GM12801 (cell line): ENCODE measurements around the gene MLST8.

Experiments
- TF ChIP-seq, protein P1 (sequence below): IDR thresholded peaks from one replicate; pipeline ENCODE4 v1.5.1; 2011; ENCODE audit warnings: control low read depth; ENCODE audit not compliant: insufficient read length; ENCODE audit errors: extremely low read depth

Gene MLST8

DNA sequence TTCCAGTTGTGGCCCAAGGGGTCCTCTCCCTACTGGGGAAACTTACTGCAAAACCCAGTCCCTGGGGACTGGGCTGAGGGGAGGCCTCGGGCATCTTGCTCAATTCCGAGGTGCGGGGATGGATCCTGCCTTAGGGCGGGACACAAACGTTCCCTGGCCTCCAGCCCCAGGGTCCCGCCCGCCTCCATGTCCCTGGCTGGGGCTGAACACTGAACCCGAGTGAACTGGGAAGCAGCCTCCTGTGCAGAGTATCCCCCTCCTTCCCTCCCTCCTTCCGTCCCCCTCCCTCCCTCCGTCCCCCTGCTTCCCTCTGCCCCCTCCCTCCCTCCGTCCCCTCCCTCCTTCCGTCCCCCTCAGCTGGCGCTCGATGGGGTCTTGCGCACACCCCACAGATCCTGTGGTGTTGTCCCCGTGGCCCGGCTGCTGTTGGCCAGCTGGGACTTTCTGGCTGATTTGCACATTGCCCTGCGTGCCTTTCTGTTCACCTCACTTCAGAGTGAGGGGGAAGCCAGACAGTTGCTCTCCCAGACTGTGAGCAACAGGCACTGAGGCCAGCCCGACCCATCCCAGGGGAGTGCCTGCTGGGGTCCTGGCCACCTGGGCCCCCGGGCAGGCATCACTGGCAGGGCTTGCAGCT is 44.2 kb upstream of the MLST8 start:
- TF ChIP-seq, protein P1, sequence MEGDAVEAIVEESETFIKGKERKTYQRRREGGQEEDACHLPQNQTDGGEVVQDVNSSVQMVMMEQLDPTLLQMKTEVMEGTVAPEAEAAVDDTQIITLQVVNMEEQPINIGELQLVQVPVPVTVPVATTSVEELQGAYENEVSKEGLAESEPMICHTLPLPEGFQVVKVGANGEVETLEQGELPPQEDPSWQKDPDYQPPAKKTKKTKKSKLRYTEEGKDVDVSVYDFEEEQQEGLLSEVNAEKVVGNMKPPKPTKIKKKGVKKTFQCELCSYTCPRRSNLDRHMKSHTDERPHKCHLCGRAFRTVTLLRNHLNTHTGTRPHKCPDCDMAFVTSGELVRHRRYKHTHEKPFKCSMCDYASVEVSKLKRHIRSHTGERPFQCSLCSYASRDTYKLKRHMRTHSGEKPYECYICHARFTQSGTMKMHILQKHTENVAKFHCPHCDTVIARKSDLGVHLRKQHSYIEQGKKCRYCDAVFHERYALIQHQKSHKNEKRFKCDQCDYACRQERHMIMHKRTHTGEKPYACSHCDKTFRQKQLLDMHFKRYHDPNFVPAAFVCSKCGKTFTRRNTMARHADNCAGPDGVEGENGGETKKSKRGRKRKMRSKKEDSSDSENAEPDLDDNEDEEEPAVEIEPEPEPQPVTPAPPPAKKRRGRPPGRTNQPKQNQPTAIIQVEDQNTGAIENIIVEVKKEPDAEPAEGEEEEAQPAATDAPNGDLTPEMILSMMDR: no peak

DNA sequence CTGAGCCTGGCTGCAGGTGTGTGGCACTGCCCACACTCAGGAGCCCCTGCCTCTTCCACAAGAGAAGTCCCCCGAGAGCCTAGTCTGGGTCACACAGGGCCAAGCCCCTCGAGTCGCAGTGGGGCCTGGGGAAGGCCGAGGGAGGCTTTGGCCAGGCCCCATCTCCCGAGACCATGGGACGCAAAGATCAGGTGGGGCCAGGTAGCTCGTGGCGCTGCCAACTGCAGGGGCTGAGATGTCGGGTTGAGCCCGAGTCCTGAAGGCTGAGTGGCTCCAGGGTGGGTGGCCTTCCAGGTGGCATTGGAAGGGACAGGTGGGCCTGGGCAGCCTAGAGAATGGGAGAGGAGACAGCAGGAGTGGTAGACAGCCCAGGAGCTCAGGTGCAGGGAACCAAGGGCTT is 43.3 kb upstream of the MLST8 start:
- TF ChIP-seq, protein P1: no peak

GRCh38 chr16:2162676-2163118 is 42.6 kb upstream of the MLST8 start:
- TF ChIP-seq, protein P1: no peak

DNA sequence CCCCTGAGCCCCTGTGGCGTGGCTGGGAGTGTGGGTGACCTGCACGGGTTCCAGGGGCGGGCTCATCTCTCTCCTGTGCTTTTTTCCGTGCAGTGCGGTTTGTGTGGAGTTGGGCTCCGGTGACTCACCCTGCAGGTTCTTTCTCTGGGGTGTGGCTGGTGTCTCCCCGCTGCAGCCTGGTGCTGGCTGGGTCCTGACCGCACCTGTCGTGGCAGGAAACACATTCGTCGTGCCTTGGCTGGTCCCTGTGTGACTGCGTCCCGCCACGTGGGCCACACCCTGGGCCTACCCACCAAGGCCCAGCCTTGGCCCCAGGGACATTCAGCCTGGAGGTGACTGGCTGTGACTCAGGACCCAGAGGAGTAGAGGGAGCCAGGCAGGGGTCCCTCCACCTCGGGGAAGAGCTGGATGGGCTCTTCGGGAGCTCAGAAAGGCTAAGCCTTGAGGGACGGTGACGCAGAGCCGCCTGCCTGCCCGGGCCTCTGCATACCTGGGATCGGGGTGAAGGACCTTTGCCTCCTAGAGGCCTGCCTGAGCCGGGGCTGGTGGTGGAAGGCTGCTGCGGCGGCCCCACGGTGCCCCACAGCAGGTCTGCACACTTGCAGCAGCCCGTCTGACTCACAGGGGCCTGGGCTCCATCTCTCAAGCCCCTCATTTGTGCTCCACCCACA is 41.9 kb upstream of the MLST8 start:
- TF ChIP-seq, protein P1: no peak

- TF ChIP-seq, protein P1: no peak
Measured at GRCh38 chr16:2165861-2166260, 39.4 kb upstream of the MLST8 start.

DNA sequence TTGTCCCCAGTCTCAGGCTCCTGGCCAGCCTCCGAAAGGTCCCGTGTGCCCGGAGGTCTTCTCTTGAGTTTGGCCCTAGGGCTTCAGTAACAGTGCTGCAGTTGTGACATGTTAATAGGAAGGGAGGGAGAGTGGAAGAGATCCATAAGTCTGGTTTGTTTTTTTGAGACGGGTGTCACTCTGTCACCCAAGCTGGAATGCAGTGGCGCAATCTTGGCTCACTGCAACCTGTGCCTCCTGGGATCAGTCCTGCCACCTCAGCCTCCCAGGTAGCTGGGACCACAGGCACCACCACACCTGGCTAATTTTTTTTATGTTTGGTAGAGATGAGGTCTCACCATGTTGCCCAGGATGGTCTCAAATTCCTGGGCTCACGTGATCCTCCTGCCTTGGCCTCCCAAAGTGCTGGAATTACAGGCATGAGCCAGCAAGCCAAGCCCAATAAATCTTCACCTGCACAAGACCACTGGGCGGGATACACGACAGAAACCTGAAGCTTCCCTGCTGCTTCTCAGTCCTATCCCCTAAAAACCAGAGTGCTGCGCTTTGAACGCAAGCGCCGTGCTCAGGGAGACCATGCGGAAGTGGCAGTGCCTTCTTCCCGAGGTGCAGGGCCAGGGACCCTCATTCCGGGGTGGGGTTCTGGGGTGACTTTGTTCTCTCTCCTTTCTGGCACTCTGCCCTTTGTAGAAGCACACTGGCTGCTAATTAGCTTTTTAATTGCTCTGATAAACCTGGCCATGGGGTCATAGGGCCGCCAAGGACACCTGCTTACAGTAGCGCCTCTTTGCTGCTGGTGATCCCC is 38.8 kb upstream of the MLST8 start:
- TF ChIP-seq, protein P1: no peak

DNA sequence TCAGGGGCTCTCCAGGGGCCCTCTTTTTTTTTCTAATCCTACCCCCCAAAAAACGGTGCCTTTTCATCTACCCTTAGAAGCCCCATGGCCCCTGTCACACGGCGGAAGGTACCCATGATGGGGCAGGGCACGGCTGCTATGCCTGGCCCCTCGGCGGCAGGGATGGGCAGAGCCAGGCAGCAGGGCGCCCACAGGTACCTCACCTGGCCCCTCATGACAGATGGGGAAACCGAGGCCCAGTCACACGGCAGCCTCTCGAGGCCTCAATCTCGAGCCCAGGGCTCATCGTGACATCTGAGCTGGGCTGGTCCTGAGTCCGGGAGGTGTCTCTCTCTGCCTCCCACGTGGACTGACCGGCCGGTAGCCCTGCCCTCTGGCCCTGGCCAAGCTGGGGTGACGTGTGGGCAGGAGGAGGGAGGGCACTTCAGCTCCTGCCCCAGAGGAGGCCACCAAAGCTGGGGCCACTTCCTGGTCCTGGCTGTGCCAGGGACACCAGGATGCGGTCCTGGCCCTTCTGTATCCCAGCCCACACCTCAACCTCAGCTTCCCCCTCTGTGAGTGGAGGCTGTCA is 38.1 kb upstream of the MLST8 start:
- TF ChIP-seq, protein P1: no peak
